ENCODE measurements around the gene LGSN. TPM values are rescaled to one million over a fixed set of nuclear protein-coding genes. Genes with fewer than 3 reads are reported as not detected.
"Not testable (repeated sequence)": the region's sequence is repeated elsewhere in the genome, so short reads cannot be mapped to it uniquely, and the experiment has no call there.

LGSN gene
- total RNA-seq, 5 donors from 2014 or later (not counting 1 experiment from before 2014, with no cell fraction given) = 0.18 to 0.26 (median 0.23) TPM; not detected in 1

DNA sequence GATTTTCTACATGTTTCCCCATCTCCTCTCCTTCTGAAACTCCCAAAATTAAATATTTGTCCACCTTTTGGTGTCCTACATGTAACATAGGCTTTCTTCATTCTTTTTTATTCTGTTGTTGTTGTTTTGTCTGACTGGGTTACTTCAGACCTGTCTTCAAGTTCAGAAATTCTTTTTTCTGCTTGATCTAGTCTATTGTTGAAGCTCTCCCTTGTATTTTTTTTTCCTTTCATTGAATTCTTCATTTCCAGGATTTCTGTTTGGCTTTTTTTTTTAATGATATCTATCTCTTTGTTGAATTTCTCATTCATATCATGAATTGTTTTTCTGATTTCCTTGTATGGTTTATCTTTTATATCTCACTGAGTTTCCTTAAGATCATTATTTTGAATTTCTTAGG lies 20.6 kb upstream of the LGSN start:
- peaks cover 0 to 6% of the 10 kb centered on the region in 2 experiments for H3K27me3 ChIP-seq (replicated peaks in 1 of 2; ENCODE audit: control insufficient read depth in 2 of 2, extremely low read depth in 1 of 2, insufficient read depth in 2 of 2, low read length in 1 of 2)

DNA sequence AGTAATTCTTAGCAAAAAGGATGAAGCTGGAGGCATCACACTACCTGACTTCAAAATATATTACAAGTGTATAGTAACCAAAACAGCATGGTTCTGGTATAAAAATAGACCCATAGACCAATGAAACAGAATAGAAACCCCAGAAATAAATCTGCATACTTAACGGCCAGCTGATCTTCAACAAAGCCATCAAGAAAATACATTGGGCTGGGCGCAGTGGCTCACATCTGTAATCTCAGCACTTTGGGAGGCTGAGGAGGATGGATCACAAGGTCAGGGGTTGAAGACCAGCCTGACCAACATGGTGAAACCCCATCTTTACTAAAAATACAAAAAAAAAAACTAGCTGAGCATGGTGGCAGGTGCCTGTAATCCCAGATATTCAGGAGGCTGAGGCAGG lies 14.9 kb upstream of the LGSN start:
- DNase-seq; H3K27ac ChIP-seq (ENCODE audit: low read length); H3K9me3 ChIP-seq; H3K4me3 ChIP-seq (ENCODE audit: control insufficient read depth in 1 of 2, extremely low read depth in 1 of 2, low read length in 1 of 2); ATAC-seq (replicated peaks in 1 of 4); H3K4me1 Mint-ChIP-seq; H3K4me3 Mint-ChIP-seq; CTCF ChIA-PET; H3K36me3 Mint-ChIP-seq; H3K27ac Mint-ChIP-seq; H3K27me3 ChIP-seq (replicated peaks in 1 of 2; ENCODE audit: control insufficient read depth in 2 of 2, extremely low read depth in 1 of 2, insufficient read depth in 2 of 2, low read length in 1 of 2); H3K36me3 ChIP-seq (ENCODE audit: control insufficient read depth in 2 of 2, extremely low read depth in 1 of 2, insufficient read depth in 1 of 2, low read length in 1 of 2); H3K27me3 Mint-ChIP-seq; H3K4me1 ChIP-seq (ENCODE audit: control insufficient read depth in 1 of 2, extremely low read depth in 1 of 2, insufficient read depth in 2 of 2, low read length in 2 of 2): not testable (repeated sequence)
- POLR2A ChIA-PET = interaction anchor here in 1 of 2 donors (0.6 kb wide), 1 partner anchor 46 kb away, joined by 7 read pairs; no protein-coding TSS in a partner anchor
- peaks cover 5 to 21% (median 11%) of the 10 kb centered on the region in 3 donors for H3K9me3 Mint-ChIP-seq
- WGBS (ENCODE audit: insufficient coverage) = no CpG with 5 or more reads among the region's 2 CpGs

More for the DNA sequence above, 20.6 kb upstream of the LGSN start:
- Histone ChIP-seq H3K4me3 (ENCODE audit: control insufficient read depth in 1 of 2, extremely low read depth in 1 of 2, low read length in 1 of 2) (no peak overlapping the region), H3K9me3 (peaks cover 2% of the 10 kb centered on the region), H3K27ac (ENCODE audit: low read length) (no peak overlapping the region), H3K36me3 (ENCODE audit: control insufficient read depth in 2 of 2, extremely low read depth in 1 of 2, insufficient read depth in 1 of 2, low read length in 1 of 2) (no peaks in the 10 kb centered on the region), H3K4me1 (ENCODE audit: control insufficient read depth in 1 of 2, extremely low read depth in 1 of 2, insufficient read depth in 2 of 2, low read length in 2 of 2) (no peaks in the 10 kb centered on the region)
- Mint-ChIP-seq H3K27ac (no peak overlapping the region), H3K27me3 (no peaks in the 10 kb centered on the region), H3K9me3 (peaks cover 14 to 30% (median 24%) of the 10 kb centered on the region in 3 donors), H3K36me3 (no peaks in the 10 kb centered on the region), H3K4me3 (no peak overlapping the region), H3K4me1 (no peaks in the 10 kb centered on the region)
- no peak for ATAC-seq (replicated peaks in 1 of 4)
- ChIA-PET CTCF (no interaction called here), POLR2A (no interaction called here)
- no peak for DNase-seq

DNA sequence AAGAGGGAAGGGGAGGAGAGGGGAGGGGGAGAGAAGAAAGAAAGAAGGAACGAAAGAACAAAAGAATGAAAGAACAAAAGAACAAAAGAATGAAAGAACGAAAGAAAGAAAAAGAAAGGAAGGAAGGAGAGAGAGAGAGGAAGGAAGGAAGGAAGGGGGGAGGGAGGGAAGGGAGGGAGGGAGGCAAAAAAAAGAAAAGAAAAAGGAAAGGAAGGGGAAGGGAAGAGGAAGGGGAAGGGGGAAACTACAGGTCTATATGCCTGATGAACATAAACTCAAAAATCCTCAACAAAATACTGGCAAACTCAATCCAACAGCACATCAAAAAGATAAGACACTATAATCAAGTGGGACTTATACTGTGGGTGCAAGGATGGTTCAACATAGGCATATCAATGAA lies 13.7 kb upstream of the LGSN start:
- CTCF ChIA-PET = no interaction called here
- H3K36me3 Mint-ChIP-seq = no peaks in the 10 kb centered on the region
- no peak for ATAC-seq (replicated peaks in 1 of 4)
- H3K9me3 Mint-ChIP-seq = peaks cover 3 to 9% (median 5%) of the 10 kb centered on the region in 3 donors
- Histone ChIP-seq H3K27me3 (replicated peaks in 1 of 2; ENCODE audit: control insufficient read depth in 2 of 2, extremely low read depth in 1 of 2, insufficient read depth in 2 of 2, low read length in 1 of 2) (peaks cover 0 to 2% of the 10 kb centered on the region in 2 experiments), H3K4me1 (ENCODE audit: control insufficient read depth in 1 of 2, extremely low read depth in 1 of 2, insufficient read depth in 2 of 2, low read length in 2 of 2) (no peaks in the 10 kb centered on the region), H3K36me3 (ENCODE audit: control insufficient read depth in 2 of 2, extremely low read depth in 1 of 2, insufficient read depth in 1 of 2, low read length in 1 of 2) (no peaks in the 10 kb centered on the region), H3K9me3 (peaks cover 2% of the 10 kb centered on the region), H3K27ac (ENCODE audit: low read length) (no peak overlapping the region), H3K4me3 (ENCODE audit: control insufficient read depth in 1 of 2, extremely low read depth in 1 of 2, low read length in 1 of 2) (no peak overlapping the region)
- H3K27ac Mint-ChIP-seq = no peak overlapping the region
- no peaks in the 10 kb centered on the region for H3K27me3 Mint-ChIP-seq
- no peaks in the 10 kb centered on the region for H3K4me1 Mint-ChIP-seq
- DNase-seq = no peak
- POLR2A ChIA-PET = no interaction called here
- 93% methylated on average over 2 of the region's 2 CpGs for WGBS (ENCODE audit: insufficient coverage)
- H3K4me3 Mint-ChIP-seq = no peak overlapping the region

DNA sequence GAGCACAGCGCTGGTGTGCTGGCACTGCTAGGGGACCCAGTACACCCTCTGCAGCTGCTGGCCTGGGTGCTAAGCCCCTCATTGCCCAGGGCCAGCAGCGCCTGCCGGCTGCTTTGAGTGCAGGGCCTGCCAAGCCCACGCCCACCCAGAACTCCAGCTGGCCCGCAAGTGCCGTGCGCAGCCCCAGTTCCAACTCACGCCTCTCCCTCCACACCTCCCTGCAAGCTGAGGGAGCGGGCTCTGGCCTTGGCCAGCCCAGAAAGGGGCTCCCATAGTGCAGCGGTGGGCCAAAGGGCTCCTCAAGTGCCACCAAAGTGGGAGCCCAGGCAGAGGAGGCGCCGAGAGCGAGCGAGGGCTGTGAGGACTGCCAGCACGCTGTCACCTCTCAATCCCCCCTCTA lies 6.8 kb upstream of the LGSN start:
- H3K4me1 Mint-ChIP-seq; H3K4me1 ChIP-seq (ENCODE audit: control insufficient read depth in 1 of 2, extremely low read depth in 1 of 2, insufficient read depth in 2 of 2, low read length in 2 of 2); H3K36me3 ChIP-seq (ENCODE audit: control insufficient read depth in 2 of 2, extremely low read depth in 1 of 2, insufficient read depth in 1 of 2, low read length in 1 of 2); H3K27ac ChIP-seq (ENCODE audit: low read length); H3K4me3 ChIP-seq (ENCODE audit: control insufficient read depth in 1 of 2, extremely low read depth in 1 of 2, low read length in 1 of 2); H3K27ac Mint-ChIP-seq; ATAC-seq (replicated peaks in 1 of 4); H3K4me3 Mint-ChIP-seq; H3K9me3 Mint-ChIP-seq; H3K36me3 Mint-ChIP-seq; H3K9me3 ChIP-seq; H3K27me3 ChIP-seq (replicated peaks in 1 of 2; ENCODE audit: control insufficient read depth in 2 of 2, extremely low read depth in 1 of 2, insufficient read depth in 2 of 2, low read length in 1 of 2); H3K27me3 Mint-ChIP-seq; CTCF ChIA-PET; DNase-seq: not testable (repeated sequence)
- 90% methylated on average over 9 of the region's 15 CpGs for WGBS (ENCODE audit: insufficient coverage)
- POLR2A ChIA-PET = interaction anchor here in 1 of 2 donors (0.7 kb wide), 1 partner anchor 51 kb away, joined by 3 read pairs; no protein-coding TSS in a partner anchor

DNA sequence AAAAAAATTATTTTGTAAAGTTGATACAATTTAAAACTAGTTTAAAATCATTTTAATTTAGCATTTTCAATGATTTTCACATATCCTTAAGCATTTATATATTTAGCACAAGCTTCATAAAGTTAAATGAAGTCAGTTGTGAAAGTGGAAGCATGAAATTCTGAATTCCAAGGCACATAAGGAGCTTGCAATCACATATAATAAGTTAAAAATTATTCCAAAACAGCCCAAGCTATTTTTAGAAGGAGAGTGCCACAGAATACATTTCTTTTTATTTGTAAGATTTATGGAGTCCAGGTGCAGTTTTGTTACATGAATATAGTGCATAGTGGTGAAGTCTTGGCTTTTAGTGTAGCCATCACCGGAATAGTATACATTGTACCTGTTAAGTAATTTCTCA lies 3.2 kb upstream of the LGSN start:
- H3K27me3 ChIP-seq (replicated peaks in 1 of 2; ENCODE audit: control insufficient read depth in 2 of 2, extremely low read depth in 1 of 2, insufficient read depth in 2 of 2, low read length in 1 of 2) = no peaks in the 10 kb centered on the region
- no peak for DNase-seq
- no peaks in the 10 kb centered on the region for H3K9me3 ChIP-seq
- no peaks in the 10 kb centered on the region for H3K36me3 ChIP-seq (ENCODE audit: control insufficient read depth in 2 of 2, extremely low read depth in 1 of 2, insufficient read depth in 1 of 2, low read length in 1 of 2)
- CTCF ChIA-PET = no interaction called here
- Mint-ChIP-seq H3K4me3 (no peak overlapping the region), H3K4me1 (no peaks in the 10 kb centered on the region), H3K27me3 (peaks cover 0 to 3% of the 10 kb centered on the region in 2 donors), H3K9me3 (peaks cover 0 to 10% (median 8%) of the 10 kb centered on the region in 3 donors), H3K36me3 (no peaks in the 10 kb centered on the region), H3K27ac (no peak overlapping the region)
- no peak overlapping the region for H3K27ac ChIP-seq (ENCODE audit: low read length)
- no peak overlapping the region for H3K4me3 ChIP-seq (ENCODE audit: control insufficient read depth in 1 of 2, extremely low read depth in 1 of 2, low read length in 1 of 2)
- ATAC-seq (replicated peaks in 1 of 4) = no peak
- no peaks in the 10 kb centered on the region for H3K4me1 ChIP-seq (ENCODE audit: control insufficient read depth in 1 of 2, extremely low read depth in 1 of 2, insufficient read depth in 2 of 2, low read length in 2 of 2)
- POLR2A ChIA-PET = no interaction called here
- no CpG with 5 or more reads among the region's 1 CpG for WGBS (ENCODE audit: insufficient coverage)

DNA sequence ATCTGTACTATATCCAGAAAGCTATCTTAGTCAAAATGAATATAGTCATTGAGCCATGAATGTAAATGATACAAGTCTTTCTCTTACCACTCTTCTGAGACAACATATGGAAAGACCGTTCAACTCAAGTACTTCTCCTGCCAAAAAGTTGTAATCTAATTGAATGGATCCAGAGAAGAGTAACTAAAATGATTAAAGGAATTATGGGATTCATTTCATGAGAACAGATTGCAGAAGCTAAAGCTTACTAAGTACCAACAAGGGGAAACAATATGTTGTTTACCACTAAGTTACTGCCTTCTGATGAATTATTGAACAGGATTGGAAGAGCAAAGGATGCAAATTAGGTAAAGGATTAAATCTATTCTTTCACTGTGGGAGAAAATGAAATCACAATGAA lies 2.0 kb upstream of the LGSN start:
- ATAC-seq (replicated peaks in 1 of 4) (no peak), DNase-seq (no peak)
- Mint-ChIP-seq H3K4me3 (no peak overlapping the region), H3K27ac (no peak overlapping the region), H3K36me3 (no peaks in the 10 kb centered on the region), H3K27me3 (peaks cover 0 to 3% of the 10 kb centered on the region in 2 donors), H3K9me3 (peaks cover 0 to 4% (median 2%) of the 10 kb centered on the region in 3 donors), H3K4me1 (no peaks in the 10 kb centered on the region)
- H3K9me3 ChIP-seq = no peaks in the 10 kb centered on the region
- ChIA-PET CTCF (no interaction called here), POLR2A (no interaction called here)
- no peak overlapping the region for H3K4me3 ChIP-seq (ENCODE audit: control insufficient read depth in 1 of 2, extremely low read depth in 1 of 2, low read length in 1 of 2)
- H3K27ac ChIP-seq (ENCODE audit: low read length) = no peak overlapping the region
- no peaks in the 10 kb centered on the region for H3K27me3 ChIP-seq (replicated peaks in 1 of 2; ENCODE audit: control insufficient read depth in 2 of 2, extremely low read depth in 1 of 2, insufficient read depth in 2 of 2, low read length in 1 of 2)
- H3K36me3 ChIP-seq (ENCODE audit: control insufficient read depth in 2 of 2, extremely low read depth in 1 of 2, insufficient read depth in 1 of 2, low read length in 1 of 2) = no peaks in the 10 kb centered on the region
- H3K4me1 ChIP-seq (ENCODE audit: control insufficient read depth in 1 of 2, extremely low read depth in 1 of 2, insufficient read depth in 2 of 2, low read length in 2 of 2) = no peaks in the 10 kb centered on the region
- WGBS (ENCODE audit: insufficient coverage) = no CpG with 5 or more reads among the region's 1 CpG

DNA sequence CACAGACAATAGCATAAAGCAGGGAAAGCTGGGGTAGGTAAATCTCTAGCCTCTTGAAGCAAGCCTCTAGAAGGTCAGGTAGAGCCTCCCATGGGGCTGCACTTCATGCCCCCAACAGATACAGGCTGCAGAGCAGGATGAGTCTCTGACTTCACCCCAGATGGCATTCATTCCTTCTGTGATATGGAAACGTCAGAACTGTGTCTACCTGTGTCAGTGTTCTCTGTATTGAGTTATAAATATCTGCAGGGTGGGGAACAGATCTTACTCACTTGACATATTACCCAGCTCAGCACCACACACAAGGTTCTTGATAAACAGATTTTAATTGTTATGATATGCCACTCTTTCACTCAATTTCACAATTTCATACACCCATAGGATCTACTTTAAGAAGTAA lies 2.1 kb downstream of the LGSN start:
- POLR2A ChIA-PET = no interaction called here
- H3K36me3 Mint-ChIP-seq = no peaks in the 10 kb centered on the region
- no peaks in the 10 kb centered on the region for H3K27me3 ChIP-seq (replicated peaks in 1 of 2; ENCODE audit: control insufficient read depth in 2 of 2, extremely low read depth in 1 of 2, insufficient read depth in 2 of 2, low read length in 1 of 2)
- H3K27ac ChIP-seq (ENCODE audit: low read length) = no peak overlapping the region
- H3K4me3 ChIP-seq (ENCODE audit: control insufficient read depth in 1 of 2, extremely low read depth in 1 of 2, low read length in 1 of 2) = no peak overlapping the region
- no peak overlapping the region for H3K4me3 Mint-ChIP-seq
- H3K9me3 Mint-ChIP-seq = no peaks in the 10 kb centered on the region
- no peak overlapping the region for H3K27ac Mint-ChIP-seq
- no peaks in the 10 kb centered on the region for H3K4me1 ChIP-seq (ENCODE audit: control insufficient read depth in 1 of 2, extremely low read depth in 1 of 2, insufficient read depth in 2 of 2, low read length in 2 of 2)
- no peak for DNase-seq
- no CpG with 5 or more reads among the region's 1 CpG for WGBS (ENCODE audit: insufficient coverage)
- H3K27me3 Mint-ChIP-seq = peaks cover 2 to 9% of the 10 kb centered on the region in 2 donors
- H3K4me1 Mint-ChIP-seq = no peaks in the 10 kb centered on the region
- CTCF ChIA-PET = no interaction called here
- no peaks in the 10 kb centered on the region for H3K36me3 ChIP-seq (ENCODE audit: control insufficient read depth in 2 of 2, extremely low read depth in 1 of 2, insufficient read depth in 1 of 2, low read length in 1 of 2)
- H3K9me3 ChIP-seq = no peaks in the 10 kb centered on the region
- no peak for ATAC-seq (replicated peaks in 1 of 4)
